Measurements from ENCODE around the gene DLEC1.

The DLEC1 gene

DNA sequence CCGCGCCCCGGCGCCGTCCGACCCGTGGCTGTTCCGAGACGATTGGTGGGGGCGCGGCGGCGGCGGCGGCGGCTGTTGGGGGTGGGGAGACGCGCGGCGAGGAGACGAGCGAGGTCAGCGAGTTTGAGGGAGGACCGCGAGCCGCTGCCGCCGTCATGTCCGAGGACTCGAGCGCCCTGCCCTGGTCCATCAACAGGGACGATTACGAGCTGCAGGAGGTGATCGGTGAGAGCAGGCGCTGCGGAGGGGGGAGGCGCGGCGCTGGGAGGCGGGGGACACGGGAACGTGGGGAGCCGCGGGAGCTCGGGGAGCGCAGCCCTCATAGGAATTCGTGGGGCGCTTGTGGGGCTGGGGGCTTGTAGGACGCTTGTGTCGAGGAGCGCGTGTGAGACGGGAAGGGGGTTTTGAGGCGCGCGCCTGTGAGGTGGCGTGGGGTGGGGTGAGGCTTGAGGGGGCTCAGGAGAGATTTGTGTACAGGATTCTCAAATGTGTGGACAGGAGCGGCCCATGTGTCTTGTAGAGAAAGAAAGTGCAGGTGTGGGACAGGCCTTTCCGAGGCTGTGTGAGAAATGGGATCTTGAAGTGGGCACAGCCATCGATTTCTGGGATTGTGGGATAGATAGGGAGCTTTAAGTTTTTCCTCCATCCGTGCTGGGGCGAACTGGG lies 126.8 kb downstream of the DLEC1 start:
- peak overlapping the region; percentile 95 for H3K27ac ChIP-seq
- TF ChIP-seq, protein P1, sequence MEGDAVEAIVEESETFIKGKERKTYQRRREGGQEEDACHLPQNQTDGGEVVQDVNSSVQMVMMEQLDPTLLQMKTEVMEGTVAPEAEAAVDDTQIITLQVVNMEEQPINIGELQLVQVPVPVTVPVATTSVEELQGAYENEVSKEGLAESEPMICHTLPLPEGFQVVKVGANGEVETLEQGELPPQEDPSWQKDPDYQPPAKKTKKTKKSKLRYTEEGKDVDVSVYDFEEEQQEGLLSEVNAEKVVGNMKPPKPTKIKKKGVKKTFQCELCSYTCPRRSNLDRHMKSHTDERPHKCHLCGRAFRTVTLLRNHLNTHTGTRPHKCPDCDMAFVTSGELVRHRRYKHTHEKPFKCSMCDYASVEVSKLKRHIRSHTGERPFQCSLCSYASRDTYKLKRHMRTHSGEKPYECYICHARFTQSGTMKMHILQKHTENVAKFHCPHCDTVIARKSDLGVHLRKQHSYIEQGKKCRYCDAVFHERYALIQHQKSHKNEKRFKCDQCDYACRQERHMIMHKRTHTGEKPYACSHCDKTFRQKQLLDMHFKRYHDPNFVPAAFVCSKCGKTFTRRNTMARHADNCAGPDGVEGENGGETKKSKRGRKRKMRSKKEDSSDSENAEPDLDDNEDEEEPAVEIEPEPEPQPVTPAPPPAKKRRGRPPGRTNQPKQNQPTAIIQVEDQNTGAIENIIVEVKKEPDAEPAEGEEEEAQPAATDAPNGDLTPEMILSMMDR (conservative IDR thresholded peaks at IDR 0.05; ENCODE audit: low read depth), result no peak
- POLR2A ChIA-PET (ENCODE audit: low non-redundant PET), result interaction anchor here (0.7 to 0.8 kb wide), 3 partner anchors 11 to 869 kb away, joined by 3 to 12 read pairs (median 3); no protein-coding TSS in a partner anchor
- CTCF ChIA-PET, result interaction anchor here (0.6 kb wide), 1 partner anchor 253 kb away, joined by 5 read pairs; no protein-coding TSS in a partner anchor
- peak; percentile 38 for DNase-seq (ENCODE audit: low spot score)

DNA sequence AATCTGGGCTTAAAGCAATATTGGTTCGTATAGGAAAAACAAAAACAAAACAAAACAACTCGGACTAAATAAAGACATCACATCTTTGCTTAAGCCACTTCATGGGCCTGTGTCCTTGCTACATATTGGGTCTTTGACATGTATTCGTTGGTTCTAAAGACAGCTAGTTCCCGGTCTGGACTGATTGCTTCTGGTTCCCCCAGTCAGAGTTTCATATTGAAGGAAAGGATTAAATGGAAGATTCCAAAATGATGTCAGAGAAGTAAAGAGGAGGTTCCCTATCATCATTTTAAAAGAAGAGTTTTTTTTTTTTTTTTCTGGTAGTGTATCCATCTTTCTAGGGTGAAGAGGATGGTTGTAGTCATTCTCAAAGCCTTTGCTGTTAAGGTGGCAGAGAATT lies 128.6 kb downstream of the DLEC1 start:
- DNase-seq (ENCODE audit: low spot score), result no peak
- POLR2A ChIA-PET (ENCODE audit: low non-redundant PET), result no interaction called here
- no peak overlapping the region for H3K27ac ChIP-seq
- TF ChIP-seq, protein P1 (conservative IDR thresholded peaks at IDR 0.05; ENCODE audit: low read depth), result no peak
- CTCF ChIA-PET, result interaction anchor here (0.7 kb wide), 1 partner anchor 79 kb away, joined by 7 read pairs; no protein-coding TSS in a partner anchor

DNA sequence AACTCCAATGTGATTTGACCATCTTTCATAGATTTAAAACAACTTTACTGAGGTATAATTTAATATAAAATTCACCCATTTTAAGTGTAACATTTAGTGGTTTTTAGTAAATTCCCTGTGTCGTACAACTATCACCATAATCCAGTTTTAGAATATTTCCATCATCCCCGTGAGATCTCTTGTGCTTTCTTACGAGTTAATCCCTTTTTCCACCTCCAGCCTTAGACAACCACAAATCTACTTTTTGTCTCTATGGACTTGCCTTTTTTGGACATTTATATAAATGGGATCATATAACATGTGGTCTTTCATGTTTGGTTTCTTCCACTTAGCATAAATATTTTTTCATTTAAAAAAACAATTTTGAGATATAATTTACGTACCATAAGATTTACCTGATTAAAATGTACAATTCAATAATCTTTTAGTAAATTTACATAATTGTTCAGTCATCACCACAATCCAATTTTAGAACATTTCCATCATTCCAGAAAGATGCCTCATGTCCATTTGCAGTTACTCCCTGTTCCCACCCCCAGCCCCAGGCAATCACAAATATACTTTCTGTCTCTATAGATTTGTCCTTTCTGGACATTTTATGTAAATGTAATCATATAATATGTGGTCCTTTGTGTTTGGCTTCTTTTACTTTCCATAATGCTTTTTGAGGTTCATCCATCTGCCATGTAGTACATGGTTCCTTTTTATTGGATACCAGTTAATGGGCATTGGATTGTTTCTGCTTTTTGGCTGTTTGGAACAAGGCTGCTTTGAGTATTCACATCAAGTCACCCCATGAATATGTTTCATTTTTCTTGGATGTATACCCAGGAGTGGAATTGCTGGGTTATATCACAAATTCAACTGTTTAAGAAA lies 129.4 kb downstream of the DLEC1 start:
- peak; percentile 26 for DNase-seq (ENCODE audit: low spot score)
- TF ChIP-seq, protein P1 (conservative IDR thresholded peaks at IDR 0.05; ENCODE audit: low read depth), result no peak
- ChIA-PET POLR2A (ENCODE audit: low non-redundant PET) (no interaction called here), CTCF (no interaction called here)
- no peak overlapping the region for H3K27ac ChIP-seq

DNA sequence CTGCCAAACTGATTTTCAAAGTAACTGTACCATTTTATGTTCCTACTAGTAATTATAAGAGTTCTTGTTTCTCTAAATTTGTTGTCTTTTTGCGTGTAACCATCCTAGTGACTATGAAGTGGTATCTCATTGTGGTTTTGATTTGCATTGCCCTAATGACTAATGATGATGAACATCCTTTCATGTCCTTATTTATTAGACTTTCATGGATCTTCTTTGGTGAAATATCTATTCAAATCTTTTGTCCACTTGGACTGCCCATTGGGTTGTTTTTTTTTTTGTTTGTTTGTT lies 130.0 kb downstream of the DLEC1 start:
- TF ChIP-seq, protein P1 (conservative IDR thresholded peaks at IDR 0.05; ENCODE audit: low read depth), result no peak
- ChIA-PET POLR2A (ENCODE audit: low non-redundant PET) (no interaction called here), CTCF (no interaction called here)
- H3K27ac ChIP-seq, result peak overlapping the region; percentile 81
- DNase-seq (ENCODE audit: low spot score), result no peak

DNA sequence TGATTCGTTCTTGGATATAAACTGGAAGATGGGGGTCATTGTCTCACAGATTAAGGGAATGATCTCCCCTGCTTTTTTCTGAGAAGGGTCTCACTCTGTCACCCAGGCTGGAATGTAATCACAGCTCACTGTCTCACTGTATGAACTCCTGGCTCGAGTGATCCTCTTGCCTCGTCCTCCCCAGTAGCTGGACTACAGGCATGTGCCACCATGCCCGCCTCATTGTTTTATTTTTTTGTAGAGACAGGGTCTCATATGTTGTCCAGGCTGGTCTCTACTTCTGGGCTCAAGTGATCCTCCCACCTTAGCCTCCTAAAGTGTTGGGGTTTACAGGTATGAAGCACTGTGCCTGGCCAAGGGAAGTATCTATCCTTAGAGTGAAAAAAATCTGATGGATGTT lies 131.7 kb downstream of the DLEC1 start:
- DNase-seq (ENCODE audit: low spot score), result no peak
- CTCF ChIA-PET, result interaction anchor here (0.7 kb wide), 1 partner anchor 20 kb away, joined by 3 read pairs; no protein-coding TSS in a partner anchor
- POLR2A ChIA-PET (ENCODE audit: low non-redundant PET), result no interaction called here
- H3K27ac ChIP-seq, result no peak overlapping the region
- TF ChIP-seq, protein P1 (conservative IDR thresholded peaks at IDR 0.05; ENCODE audit: low read depth), result no peak

DNA sequence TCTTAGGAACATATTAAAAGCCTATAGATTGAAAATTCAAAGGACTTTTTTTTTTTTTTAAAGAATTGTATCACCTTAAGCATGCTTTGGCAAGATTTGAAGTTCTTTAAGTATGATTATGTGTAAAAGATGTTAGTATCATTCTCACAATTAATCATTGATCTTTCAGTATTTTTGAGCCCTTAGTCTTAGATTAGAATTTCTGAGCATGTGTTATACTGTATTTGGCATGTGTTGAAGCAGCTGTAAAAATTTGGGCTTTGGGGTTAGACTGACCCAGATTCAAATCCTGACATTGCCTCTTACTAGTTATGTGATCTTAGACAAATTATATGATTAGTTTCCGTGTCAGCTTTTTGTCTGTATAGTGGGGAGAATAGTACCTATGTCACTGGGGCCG lies 132.6 kb downstream of the DLEC1 start:
- no peak for DNase-seq (ENCODE audit: low spot score)
- no peak overlapping the region for H3K27ac ChIP-seq
- TF ChIP-seq, protein P1 (conservative IDR thresholded peaks at IDR 0.05; ENCODE audit: low read depth), result no peak
- ChIA-PET POLR2A (ENCODE audit: low non-redundant PET) (no interaction called here), CTCF (interaction anchor here (0.6 kb wide), 1 partner anchor 8 kb away, joined by 4 read pairs; no protein-coding TSS in a partner anchor)

Measured in RWPE1 (cell line).